Thoracic aorta (tissue), 2 donors: Measurements from ENCODE around the gene GALR2. TPM values are rescaled to one million over a fixed set of nuclear protein-coding genes. Genes with fewer than 3 reads are reported as not detected.
"Not testable (repeated sequence)": the region's sequence is repeated elsewhere in the genome, so short reads cannot be mapped to it uniquely, and the experiment has no call there.

ENCODE experiments used
- ATAC-seq: fragments of 150-250 bp; one replicate; pipeline ENCODE4 v1.8.0; 2017; ENCODE audit warnings: low read depth; ENCODE audit not compliant: insufficient number of reproducible peaks, low FRiP score
- DNase-seq: peaks from one replicate; pipeline ENCODE4 v3.0.0-alpha.2; 2020; ENCODE audit warnings: low spot score
- H3K27ac ChIP-seq, 2 donors: fragments of 200-600 bp; sonication (generic); 1 replicate in 1 of 2; 2 replicates in 1 of 2; pipeline ENCODE4 v1.5.1; 2016; ENCODE audit warnings: mild to moderate bottlenecking in 2 of 2, moderate library complexity in 2 of 2
- H3K27me3 ChIP-seq: fragments of 200-600 bp; sonication (generic); replicated peaks from 2 replicates; pipeline ENCODE4 v1.6.0; 2016; ENCODE audit warnings: mild to moderate bottlenecking; ENCODE audit not compliant: insufficient read depth
- H3K36me3 ChIP-seq: fragments of 200-600 bp; sonication (generic); one replicate; pipeline ENCODE4 v1.5.1; 2016
- H3K4me1 ChIP-seq, 2 donors: fragments of 200-600 bp; sonication (generic); 1 replicate in 1 of 2; 2 replicates in 1 of 2; pipeline versions ENCODE4 v1.5.1 to v1.6.0; 2016; ENCODE audit warnings: low read depth in 2 of 2, mild to moderate bottlenecking in 1 of 2; ENCODE audit not compliant: control insufficient read depth in 1 of 2
- H3K4me3 ChIP-seq: fragments of 200-600 bp; sonication (generic); 2 replicates; pipeline ENCODE4 v1.5.1; 2016; ENCODE audit warnings: mild to moderate bottlenecking
- H3K9me3 ChIP-seq: fragments of 200-600 bp; sonication (generic); 2 replicates; pipeline ENCODE4 v1.5.1; 2016
- total RNA-seq, 2 donors: library from RNA; depleted of rRNA; stranded (reverse); fragments of >200 nt; gene quantifications; one replicate each; pipeline versions ENCODE4 v1.1.0 to v1.2.3, GENCODE V29; 2016
- TF ChIP-seq, protein P1 (sequence below): fragments of 200-600 bp; sonication (generic); IDR thresholded peaks from one replicate; pipeline ENCODE4 v1.5.1; 2019; ENCODE audit warnings: antibody characterized with exemption

Gene GALR2
- total RNA-seq, 2 donors from 2014 or later = 1.4 TPM; not detected in 1

- no peaks in the 10 kb centered on the region for H3K36me3 ChIP-seq
- ATAC-seq (no peak), DNase-seq (no peak)
- H3K9me3 ChIP-seq = no peaks in the 10 kb centered on the region
- H3K27ac ChIP-seq = peak overlapping the region in 1 of 2 donors; percentile 34
- peak overlapping the region; percentile 42 for H3K4me3 ChIP-seq
- TF ChIP-seq, protein P1, sequence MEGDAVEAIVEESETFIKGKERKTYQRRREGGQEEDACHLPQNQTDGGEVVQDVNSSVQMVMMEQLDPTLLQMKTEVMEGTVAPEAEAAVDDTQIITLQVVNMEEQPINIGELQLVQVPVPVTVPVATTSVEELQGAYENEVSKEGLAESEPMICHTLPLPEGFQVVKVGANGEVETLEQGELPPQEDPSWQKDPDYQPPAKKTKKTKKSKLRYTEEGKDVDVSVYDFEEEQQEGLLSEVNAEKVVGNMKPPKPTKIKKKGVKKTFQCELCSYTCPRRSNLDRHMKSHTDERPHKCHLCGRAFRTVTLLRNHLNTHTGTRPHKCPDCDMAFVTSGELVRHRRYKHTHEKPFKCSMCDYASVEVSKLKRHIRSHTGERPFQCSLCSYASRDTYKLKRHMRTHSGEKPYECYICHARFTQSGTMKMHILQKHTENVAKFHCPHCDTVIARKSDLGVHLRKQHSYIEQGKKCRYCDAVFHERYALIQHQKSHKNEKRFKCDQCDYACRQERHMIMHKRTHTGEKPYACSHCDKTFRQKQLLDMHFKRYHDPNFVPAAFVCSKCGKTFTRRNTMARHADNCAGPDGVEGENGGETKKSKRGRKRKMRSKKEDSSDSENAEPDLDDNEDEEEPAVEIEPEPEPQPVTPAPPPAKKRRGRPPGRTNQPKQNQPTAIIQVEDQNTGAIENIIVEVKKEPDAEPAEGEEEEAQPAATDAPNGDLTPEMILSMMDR = no peak
- peaks cover 15 to 50% of the 10 kb centered on the region in 2 donors for H3K4me1 ChIP-seq
- H3K27me3 ChIP-seq = peaks cover 13% of the 10 kb centered on the region
Observed at GRCh38 chr17:76075364-76076145, 974 bp downstream of the GALR2 start.

- no peak for DNase-seq
- H3K9me3 ChIP-seq = no peaks in the 10 kb centered on the region
- peaks cover 13% of the 10 kb centered on the region for H3K27me3 ChIP-seq
- H3K27ac ChIP-seq = no peak overlapping the region
- peaks cover 9 to 43% of the 10 kb centered on the region in 2 donors for H3K4me1 ChIP-seq
- TF ChIP-seq, protein P1 = no peak
- no peak for ATAC-seq
- peak overlapping the region; percentile 27 for H3K4me3 ChIP-seq
- H3K36me3 ChIP-seq = no peaks in the 10 kb centered on the region
Observed at GRCh38 chr17:76076146-76076764, 1.7 kb downstream of the GALR2 start.

GRCh38 chr17:76076765-76077583 is 2.4 kb downstream of the GALR2 start:
- Histone ChIP-seq H3K9me3 (no peaks in the 10 kb centered on the region), H3K36me3 (no peaks in the 10 kb centered on the region), H3K27me3 (peaks cover 13% of the 10 kb centered on the region), H3K27ac (no peak overlapping the region), H3K4me3 (peak overlapping the region; percentile 27), H3K4me1 (peaks cover 7 to 38% of the 10 kb centered on the region in 2 donors)
- TF ChIP-seq, protein P1 = no peak
- DNase-seq (no peak), ATAC-seq (no peak)

DNA sequence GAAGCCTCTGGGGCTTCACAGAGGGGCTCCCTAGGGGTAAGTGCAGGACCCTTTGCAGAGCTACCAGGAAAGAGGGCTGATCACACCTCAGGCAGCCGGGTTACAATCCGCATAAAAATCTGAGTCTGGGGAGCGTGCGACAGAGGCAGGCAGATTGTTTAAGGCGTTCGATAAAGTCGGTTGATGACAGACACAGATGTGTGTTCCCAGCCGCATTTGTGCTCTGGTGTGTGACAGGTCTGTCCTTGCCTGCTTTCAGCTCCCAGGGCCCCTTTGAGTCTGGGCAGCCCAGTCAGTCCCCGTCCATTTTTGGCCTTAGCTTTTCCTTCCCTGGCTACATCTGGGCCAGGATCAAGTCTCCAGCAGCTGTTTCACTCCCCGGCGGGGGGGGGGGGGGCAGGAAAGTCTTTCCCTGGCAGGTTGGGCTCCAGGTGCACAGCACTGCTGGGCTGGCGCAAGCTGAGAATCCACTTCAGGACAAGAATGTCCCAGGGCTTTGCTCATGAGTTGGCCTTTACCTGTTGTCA is 3.1 kb downstream of the GALR2 start:
- TF ChIP-seq, protein P1 = no peak
- H3K4me1 ChIP-seq = peaks cover 7 to 38% of the 10 kb centered on the region in 2 donors
- H3K9me3 ChIP-seq = no peaks in the 10 kb centered on the region
- H3K27ac ChIP-seq = no peak overlapping the region
- peaks cover 13% of the 10 kb centered on the region for H3K27me3 ChIP-seq
- H3K36me3 ChIP-seq = no peaks in the 10 kb centered on the region
- DNase-seq = no peak
- no peak for ATAC-seq
- no peak overlapping the region for H3K4me3 ChIP-seq

DNA sequence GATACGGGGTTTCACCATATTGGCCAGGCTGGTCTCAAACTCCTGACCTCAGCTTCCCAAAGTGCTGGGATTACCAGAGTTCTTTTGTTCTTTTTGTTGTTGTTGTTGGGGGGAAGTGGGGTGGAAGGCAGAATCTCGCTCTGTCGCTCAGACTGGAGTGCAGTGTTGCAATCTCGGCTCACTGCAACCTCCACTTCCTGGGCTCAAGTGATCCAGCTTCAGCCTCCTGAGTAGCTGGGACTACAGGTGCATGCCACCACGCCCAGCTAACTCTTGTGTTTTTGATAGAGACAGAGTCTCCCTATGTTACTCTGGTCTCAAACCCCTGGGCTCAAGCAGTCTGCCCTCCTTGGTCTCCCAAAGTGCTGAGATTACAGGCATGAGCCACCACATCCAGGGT is 3.8 kb downstream of the GALR2 start:
- H3K4me3 ChIP-seq, H3K9me3 ChIP-seq, H3K36me3 ChIP-seq, ATAC-seq, DNase-seq, H3K27ac ChIP-seq: not testable (repeated sequence)
- Histone ChIP-seq H3K27me3 (peaks cover 13% of the 10 kb centered on the region), H3K4me1 (peaks cover 7 to 34% of the 10 kb centered on the region in 2 donors)
